GM19467 (cell line): Measurements from ENCODE around the gene FNDC3B.

Experiments
- ATAC-seq: cut with Tn5 transposase; IDR thresholded peaks from one replicate; pipeline ENCODE4 v1.9.1; 2021; ENCODE audit warnings: mild to moderate bottlenecking, moderate library complexity; ENCODE audit not compliant: unreplicated experiment

Gene FNDC3B

DNA sequence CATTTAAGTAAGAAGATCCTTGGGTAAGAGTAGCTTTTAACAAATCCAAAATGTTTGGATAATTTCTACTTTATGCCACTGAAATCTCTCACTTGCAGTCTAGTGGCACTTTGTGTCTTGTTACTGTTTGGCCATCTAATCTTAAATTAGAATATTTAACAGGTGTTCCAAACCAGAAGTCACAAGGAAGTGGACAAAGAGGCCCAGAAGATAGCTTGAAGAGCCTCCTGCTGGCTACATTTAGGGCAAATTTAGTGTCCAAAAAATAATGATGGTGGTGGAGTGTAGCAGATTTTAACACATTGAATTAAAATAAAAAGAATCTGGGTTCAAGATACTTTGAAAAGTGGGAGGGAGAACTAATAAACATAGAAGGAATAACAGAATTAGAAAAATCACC is 236.7 kb downstream of the FNDC3B start:
- no peak for ATAC-seq

DNA sequence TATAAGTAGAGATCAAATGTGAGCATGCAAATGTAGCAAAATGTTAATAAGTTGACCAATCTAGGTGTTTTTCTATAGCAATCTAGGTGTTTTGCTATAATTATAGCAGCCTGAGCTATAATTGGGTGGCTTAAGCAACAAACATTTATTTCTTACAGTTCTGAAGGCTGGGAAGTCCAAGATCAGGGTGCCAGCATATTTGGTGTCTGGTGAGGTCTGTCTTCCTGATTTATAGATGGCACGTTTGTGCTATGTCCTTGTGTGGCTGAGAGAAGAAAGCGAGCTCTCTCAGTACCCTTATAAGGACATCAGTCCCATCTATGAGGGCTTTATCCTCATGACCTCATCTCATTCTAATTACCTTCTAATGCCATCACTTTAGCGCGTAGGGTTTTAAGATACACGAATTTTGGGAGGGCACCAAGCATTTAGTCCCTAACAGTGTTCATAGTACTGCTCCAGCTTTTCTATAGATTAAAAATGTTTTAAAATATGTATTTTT is 237.8 kb downstream of the FNDC3B start:
- ATAC-seq = no peak

DNA sequence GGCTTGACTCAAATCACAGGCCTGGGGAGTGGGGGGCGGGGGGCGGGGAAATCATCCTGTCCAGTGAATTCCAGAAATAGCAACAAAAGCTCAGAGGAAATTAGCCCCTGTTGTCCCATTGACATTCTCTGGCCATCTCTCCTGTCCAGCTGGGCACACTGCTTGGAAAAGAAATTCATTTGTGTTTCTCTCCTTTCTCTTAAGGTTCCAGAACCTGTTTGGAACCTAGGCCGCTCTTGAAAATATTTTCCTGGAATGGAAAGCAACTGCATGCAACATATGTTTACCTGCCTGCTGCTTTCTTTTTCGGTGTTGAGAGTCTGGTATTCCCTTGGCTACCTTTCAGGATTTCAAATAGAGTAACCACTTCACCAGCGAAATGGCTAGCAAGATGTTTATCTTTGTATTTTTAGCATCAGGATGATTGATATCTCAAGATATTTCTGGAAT is 239.8 kb downstream of the FNDC3B start:
- ATAC-seq = no peak

DNA sequence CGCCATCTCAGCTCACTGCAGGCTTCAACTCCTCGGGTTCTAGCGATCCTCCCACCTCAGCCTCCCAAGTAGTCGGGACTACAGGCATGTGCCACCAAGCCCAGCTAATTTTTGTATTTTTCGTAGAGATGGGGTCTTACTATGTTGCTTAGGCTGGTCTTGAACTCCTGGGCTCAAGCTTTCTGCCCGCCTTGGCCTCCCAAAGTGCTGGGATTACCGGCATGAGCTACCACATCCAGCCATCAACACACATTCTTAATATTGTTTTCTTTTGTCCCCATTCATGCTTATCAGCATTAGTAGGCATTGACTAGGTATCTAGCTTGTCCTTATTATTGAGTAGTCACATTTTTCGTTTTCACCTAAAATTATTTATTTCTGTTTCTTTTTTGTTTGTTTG is 240.6 kb downstream of the FNDC3B start:
- no peak for ATAC-seq

DNA sequence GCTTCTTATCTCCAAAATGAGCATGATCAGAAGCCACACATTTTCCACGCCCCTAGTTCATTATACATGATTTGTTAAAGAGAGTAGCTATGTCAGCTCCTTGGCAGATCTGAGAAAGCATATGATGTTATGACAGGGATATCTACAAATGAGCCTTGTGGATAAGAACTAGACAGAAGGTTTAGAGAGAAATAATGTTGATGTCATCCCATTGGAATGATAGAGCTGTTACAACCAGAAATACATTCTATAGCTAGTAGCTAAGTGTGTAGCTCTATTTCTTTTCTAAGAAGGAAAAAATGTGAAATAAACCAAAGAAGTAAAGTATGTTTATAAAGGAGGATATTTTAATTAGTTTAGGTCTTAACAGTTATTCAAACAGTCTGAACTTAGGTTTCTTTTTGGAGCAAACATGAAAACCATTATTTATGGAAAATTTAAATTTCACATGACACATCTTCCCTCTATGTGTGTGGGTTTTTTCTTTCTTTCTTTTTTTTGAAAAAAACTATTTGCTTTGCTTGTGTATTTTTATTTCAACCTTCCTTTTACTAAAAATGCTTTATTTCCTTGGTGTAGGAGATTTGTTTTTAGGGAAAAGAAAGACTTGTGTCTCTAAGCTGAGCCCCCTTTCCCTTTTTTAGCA is 241.2 kb downstream of the FNDC3B start:
- no peak for ATAC-seq

DNA sequence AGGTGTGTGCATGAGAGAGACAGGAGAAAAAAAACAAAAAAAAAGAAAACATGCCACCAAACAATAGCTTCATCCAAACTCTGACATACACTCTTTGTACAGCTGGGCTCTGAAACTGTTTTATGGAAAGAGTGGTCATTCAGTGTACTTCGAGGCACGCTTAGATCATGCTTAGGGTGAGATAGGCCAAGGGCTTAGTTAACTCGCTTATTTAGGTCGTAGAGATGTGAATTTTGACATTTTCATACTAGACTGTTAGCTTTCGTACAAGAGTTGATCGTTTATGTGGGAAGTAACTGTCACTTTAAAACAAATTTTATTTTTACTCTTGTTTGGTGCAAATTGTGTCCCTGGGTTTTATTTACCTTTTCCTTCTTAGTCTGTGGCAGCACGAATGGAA is 242.5 kb downstream of the FNDC3B start:
- ATAC-seq = no peak

DNA sequence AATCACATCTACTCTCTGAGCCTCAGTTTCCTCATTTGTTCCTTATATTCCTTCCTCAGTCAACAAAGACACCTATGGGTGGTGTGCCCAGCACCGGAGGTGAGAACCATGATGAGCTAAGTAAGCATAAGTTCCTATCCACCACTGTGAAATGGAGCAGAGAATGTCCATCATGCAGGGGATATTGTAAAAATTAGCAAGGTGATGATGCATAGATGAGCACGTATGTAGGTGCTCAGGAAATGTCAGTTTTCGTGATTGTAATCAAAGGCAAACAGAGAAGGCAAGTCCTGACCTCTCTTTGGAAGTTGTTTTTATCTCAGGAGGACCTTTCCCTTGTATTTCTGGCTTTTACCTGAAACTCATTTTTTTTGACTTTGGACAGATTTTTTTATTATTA is 243.5 kb downstream of the FNDC3B start:
- ATAC-seq = no peak

DNA sequence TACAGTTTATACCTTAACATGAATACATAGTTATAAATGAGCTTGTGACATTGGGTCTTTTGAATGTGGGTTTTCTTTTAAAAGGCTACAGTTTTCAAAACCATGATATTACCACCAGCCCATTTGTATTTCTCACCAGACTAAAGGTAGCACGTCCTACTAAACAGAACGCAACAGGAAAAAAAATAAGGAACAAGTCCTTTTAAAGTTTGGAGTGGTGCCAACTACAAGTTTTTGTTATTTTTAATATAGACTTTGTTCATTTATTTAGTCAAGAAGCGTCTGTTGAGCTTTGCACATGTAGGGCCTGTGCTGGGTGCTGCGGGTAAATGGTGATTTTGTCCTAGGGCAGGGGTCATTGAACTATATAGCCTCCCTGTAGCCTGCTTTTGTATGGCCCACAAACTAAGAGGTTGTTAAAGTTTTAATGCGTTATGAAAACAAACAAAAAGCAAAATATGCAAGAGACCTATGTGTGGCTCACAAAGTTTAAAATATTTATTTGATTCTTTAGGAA is 244.5 kb downstream of the FNDC3B start:
- no peak for ATAC-seq

DNA sequence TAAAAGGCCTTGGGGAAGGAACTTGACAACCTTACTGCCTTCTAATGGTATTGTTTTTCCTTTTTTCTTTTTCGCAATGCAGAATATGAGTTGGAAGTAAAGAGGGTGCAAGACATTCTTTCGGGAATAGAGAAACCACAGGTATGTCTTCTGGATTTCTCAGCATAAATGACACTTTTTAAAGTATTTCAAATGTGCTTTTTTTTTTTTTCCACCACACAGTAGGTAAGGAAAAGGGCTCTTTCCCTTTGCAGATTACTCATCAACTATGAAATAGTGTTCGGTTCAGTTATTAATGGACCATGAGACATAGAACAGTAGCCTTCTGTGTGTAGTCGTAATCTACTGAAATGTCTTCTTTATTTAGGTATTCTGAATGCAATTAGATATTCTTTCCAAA is 246.5 kb downstream of the FNDC3B start:
- no peak for ATAC-seq

DNA sequence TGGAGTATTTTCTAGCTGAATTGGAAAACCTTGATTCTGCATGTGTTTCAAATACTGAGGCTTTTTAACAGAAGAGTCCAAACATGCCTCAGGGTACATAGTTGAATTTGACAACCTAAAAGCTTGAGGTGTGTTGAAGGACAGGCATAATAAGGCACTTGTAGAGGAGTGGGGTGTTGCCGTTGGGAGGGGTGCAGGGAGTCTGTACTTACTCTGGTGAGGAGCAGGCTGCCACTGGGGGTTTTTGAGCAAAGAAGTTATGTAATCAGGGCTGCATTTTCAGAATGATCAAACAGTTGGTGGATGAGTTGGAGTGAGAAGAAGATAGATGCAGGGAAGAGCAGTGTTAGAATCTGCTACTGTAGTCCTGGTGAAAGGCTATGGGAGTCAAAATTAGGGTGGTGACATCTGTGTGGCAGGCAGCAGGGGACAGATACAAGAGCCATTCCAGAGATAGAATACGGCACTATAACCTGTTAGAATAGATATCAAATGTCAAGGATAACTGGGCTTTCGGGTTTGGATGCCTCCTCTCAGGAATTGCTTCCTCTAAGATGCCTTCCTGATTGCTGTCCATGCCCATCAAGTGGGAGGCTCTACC is 247.3 kb downstream of the FNDC3B start:
- ATAC-seq = no peak

DNA sequence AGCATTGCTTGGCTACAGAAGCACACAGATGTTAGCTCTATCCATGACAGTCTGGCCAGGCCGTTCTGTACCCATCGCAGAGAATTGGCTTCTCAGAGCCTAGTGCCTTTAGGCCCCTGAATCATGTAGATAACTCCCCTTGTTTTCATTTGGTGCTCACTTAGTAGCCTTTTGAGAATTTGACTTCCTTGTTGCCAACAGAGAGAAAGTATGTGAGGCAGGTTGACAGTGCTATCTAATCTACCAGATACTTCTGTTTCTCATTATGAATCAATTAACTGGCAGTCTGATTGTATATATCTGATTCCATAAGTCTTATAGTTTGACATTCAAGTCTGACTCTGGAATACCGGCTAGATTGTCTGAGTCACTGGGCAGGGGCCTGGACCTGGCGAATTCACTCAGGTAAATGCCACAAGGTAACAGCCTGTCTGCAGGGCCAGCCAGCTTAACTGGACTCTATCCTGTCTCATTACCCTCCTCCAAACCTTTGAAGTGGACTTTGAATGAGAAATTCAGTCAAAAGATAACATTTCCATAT is 248.6 kb downstream of the FNDC3B start:
- ATAC-seq = no peak

DNA sequence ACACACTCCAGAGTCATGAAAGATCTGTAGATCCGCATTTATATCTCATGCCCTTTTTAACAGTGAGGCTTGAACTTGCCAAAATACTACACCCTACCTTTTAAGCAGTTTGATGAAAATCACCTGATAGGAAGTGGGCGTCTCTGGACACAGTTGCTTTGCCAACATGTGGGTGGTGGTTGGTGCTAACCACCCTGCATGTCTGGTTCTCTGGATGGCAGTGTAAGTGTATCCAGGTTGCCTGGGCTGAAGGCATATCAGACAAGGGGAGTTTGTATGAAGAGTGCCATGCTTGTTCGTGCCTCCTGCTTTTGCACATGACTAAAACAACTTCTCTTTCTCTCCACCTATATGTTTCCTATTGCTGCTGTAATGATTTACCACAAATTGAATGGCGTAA is 249.3 kb downstream of the FNDC3B start:
- no peak for ATAC-seq

DNA sequence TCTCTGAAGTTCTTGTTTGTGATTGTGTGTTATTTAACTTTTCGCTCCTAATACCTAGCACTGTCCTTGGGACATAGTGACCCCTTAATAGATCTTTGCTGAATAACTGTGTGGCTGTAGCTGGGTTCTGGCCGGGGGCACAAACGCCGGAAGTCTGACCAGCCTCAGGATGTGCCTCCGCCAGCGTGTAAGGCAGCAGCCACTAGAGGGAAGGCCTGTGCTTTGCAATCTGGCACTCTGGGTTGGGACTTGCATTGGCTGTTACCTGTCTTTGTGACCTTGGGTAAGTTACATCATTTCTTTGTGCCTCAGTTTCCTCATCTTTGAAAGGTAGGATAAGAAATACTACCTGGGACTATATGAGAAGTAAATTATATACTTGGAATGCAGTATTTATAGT is 250.2 kb downstream of the FNDC3B start:
- peak; percentile 83 for ATAC-seq

DNA sequence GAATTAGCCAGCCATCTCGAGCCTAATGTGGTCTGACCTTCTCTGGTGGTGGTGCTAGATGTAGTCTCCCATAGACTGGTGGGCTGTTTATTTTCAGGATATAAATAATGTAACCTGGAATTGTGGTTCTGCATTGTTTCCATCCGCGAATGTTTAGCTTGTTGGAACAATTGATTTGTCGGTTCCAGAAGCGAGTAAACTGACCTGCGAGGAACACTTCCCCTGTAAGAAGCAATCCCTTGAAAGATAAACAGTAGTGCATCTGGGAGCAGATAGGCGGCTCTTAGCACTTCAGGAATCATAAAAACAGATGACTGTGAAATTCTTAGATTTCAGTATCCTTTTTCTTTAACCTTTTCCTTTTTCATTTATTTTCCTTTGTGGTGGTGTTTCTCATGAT is 251.1 kb downstream of the FNDC3B start:
- no peak for ATAC-seq

DNA sequence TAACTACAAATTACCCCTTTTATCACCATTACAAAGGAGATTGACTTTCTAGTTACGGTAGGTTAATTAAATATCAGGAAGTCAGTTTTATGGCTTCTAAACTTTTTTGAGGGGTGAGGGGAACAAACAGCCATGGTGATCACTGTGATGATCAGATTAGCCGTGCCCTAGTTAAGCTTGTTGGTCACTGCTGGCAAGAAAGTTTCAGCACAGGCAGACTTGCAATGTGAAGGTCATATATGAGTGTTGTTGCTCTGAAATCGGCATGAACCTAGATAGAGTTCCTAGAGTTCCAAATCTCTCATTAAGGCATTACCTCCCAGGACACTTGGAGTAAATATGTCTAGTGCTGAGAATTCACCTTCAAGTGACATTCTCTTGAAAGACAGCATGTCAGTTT is 252.3 kb downstream of the FNDC3B start:
- no peak for ATAC-seq

DNA sequence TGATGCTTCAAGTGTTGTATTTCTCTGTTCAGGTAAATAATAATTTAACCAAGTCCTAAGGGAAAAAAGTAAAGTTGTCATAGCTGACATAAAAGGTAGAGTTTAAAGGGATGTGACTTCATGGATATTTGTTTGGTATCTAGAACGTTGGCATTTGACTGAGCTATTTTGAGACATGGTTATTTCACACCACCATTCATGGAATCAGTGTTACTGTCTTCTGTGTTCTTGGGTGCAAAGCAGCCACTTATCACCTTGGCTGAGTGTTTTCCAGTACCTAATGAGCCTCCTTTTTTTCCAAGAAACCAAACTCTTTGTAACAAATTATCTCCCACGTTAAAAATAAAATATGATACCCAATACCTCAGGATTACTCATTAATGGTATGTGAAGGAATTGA is 253.0 kb downstream of the FNDC3B start:
- ATAC-seq = no peak

DNA sequence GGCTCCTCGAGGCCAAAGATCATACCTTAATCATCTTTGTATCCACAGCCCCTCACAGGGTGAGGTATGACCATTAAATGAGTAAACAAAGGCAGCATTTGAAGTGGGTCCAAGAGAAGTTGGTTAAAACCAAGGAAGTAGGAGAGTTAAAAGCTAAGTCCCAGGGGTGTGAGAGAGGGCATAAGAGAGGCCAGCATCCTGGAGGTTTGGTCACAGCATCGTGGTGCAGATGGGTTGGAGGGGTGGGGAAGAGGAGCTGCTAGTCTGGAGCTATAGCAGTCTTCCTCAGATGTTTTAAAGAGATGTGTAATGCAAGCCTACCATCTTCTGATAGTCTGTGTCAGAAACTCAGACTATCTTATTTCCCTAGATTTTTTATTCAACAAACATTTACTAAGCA is 253.7 kb downstream of the FNDC3B start:
- no peak for ATAC-seq

DNA sequence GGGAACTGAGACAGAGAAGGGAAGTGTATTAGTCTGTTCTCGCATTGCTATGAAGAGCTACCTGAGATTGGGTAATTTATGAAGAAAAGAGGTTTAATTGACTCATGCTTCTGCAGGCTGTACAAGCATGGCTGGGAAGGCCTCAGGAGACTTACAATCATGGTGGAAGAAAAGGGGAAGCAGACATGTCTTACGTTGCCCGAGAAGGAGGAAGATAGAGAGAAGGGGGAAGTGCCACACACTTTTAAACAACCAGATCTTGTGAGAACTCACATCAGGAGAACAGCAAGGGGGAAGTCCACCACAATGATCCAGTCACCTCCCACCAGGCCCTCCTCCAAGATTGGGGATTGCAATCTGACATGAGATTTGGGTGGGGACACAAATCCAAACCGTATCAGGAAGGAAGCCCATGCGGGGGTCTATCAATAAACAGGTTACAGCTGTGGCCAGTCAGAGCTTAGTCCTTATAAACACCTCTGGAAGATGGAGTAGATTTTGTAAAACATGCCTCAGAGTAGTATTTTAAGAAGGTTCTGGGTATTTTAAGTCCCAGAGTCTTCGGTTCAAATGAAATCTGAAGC is 254.9 kb downstream of the FNDC3B start:
- ATAC-seq = no peak

DNA sequence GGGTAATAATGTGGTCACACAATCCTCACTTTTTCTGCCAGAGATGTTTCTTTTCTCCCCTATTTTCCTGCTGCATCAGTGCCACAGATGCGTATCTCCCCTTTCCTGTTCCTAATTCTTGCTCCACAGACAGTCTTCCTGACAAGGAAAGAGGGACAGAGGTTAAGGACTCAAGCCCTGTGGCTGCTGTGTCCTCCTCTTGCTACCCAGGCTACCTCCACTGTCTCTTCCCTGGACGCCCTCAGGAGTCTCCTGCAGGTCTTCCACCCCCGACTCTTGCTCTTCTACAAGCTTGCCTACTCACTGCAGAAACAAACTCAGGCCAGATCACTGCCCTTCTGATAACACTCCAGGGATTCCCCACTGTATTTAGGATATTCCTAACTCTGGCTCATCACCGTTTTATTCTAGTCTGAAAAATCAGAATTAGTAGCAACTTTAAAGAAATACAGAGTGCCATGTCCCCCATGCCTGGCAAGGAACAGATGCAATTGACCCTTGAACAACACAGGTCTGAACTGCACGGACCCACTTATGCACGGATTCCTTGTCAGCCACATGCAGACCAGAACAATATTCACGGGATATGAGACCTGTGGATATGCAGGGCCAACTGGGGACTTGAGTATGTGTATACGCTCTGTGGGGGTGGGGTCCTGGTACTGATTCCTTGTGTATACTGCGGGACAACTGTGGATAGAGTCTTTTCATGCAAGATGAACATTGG is 257.0 kb downstream of the FNDC3B start:
- no peak for ATAC-seq

DNA sequence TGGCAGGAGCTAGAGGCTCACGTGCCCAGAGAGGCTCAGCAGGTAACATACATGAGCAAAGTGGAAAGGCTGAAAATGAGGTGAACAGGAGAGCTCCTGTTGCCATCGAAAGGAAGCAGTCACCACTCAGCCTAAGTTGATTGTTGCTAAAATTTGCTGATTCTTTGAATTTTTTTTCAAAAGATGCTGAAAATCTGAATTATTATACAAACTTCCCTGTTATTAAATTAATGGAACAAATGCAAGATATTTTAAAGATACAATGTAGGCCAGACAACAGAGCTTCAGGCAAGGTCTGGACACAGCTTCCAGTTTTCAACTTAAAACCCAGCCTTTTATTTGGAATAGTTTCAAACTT is 257.6 kb downstream of the FNDC3B start:
- ATAC-seq = no peak

DNA sequence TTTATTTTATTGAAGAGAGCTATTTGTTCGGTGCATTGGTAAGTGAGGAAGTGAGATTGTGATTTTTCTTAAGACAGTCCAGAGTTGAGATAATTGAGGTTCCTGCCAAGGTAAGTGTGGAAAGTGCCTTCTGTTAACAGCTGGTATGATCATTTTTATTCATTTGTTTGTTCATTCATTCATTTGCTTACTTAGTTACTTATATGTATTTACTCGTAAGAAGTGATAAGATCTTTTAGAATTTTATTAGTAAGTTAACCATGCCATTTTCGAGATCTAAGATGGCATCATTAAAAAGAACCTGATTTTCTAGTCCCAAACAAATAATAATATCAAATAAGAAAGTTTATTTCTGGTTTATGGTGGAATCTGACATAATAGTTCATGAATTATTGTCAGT is 258.9 kb downstream of the FNDC3B start:
- no peak for ATAC-seq
